B cell (primary cell): ENCODE data around the gene PLEKHG3. TPM values are rescaled to one million over a fixed set of nuclear protein-coding genes. Genes with fewer than 3 reads are reported as not detected.
A peak's percentile ranks its signal among the peaks of the same experiment; 100 is the strongest.

ENCODE experiments used
- ATAC-seq: fragments of 200-7000 bp; cut with Tn5 transposase; one replicate; pipeline ENCODE4 v1.10.0; 2021; ENCODE audit warnings: low read depth, mild to moderate bottlenecking, moderate number of reproducible peaks, moderate library complexity
- CTCF ChIA-PET: fragments of 350-600 bp; sonication (Branson Sonifier 250); formaldehyde crosslinking; loops from one replicate; lab custom pipeline; 2021; ENCODE audit warnings: antibody characterized with exemption, inconsistent platforms; lab: Charles Lee
- POLR2A ChIA-PET: fragments of 350-600 bp; sonication (Branson Sonifier 250); formaldehyde crosslinking; loops from one replicate; lab custom pipeline; 2021; ENCODE audit warnings: antibody characterized with exemption; lab: Charles Lee
- DNase-seq: peaks from one replicate; pipeline ENCODE4 v3.0.0; 2013
- H2AFZ ChIP-seq: 2 replicates; pipeline ENCODE4 v1.6.1; 2012; ENCODE audit warnings: mild to moderate bottlenecking, low read depth, low read length; ENCODE audit not compliant: insufficient read depth, poor library complexity, severe bottlenecking
- H3K27ac ChIP-seq, 2 donors: 1 replicate in 1 of 2; 2 replicates in 1 of 2; pipeline ENCODE4 v1.5.1; 2012 to 2013; ENCODE audit warnings: low read length in 2 of 2, mild to moderate bottlenecking in 2 of 2, moderate library complexity in 1 of 2
- H3K27me3 ChIP-seq, 4 experiments: fragments of 200-600 bp in 1 of 4; sonication (generic) in 1 of 4; replicated peaks in 1 of 4; 1 replicate in 2 of 4; 2 replicates in 2 of 4; pipeline versions ENCODE4 v1.6.1 to v1.7.0; 2013 to 2016; ENCODE audit warnings: low read length in 3 of 4, mild to moderate bottlenecking in 2 of 4, mixed read lengths in 1 of 4, moderate library complexity in 1 of 4; ENCODE audit not compliant: insufficient read depth in 4 of 4, control insufficient read depth in 3 of 4; ENCODE audit errors: control extremely low read depth in 1 of 4
- H3K36me3 ChIP-seq, 2 experiments: replicated peaks in 1 of 2; 1 replicate in 1 of 2; 2 replicates in 1 of 2; pipeline versions ENCODE4 v1.6.1 to v1.7.1; 2013; ENCODE audit warnings: low read length in 1 of 2; ENCODE audit not compliant: insufficient read depth in 2 of 2, control insufficient read depth in 1 of 2; ENCODE audit errors: control extremely low read depth in 1 of 2, extremely low read depth in 1 of 2
- H3K4me1 ChIP-seq, 2 donors: fragments of 200-600 bp in 1 of 2; sonication (generic) in 1 of 2; 1 replicate in 1 of 2; 2 replicates in 1 of 2; pipeline versions ENCODE4 v1.5.1 to v1.6.1; 2013 to 2017; ENCODE audit warnings: low read length in 2 of 2; ENCODE audit not compliant: control insufficient read depth in 2 of 2, insufficient read depth in 2 of 2
- H3K4me2 ChIP-seq: replicated peaks from 2 replicates; pipeline ENCODE3; 2012; ENCODE audit warnings: mild to moderate bottlenecking, low read depth, low read length; ENCODE audit not compliant: poor library complexity, severe bottlenecking
- H3K4me3 ChIP-seq, 5 experiments: fragments of 200-600 bp in 1 of 5; sonication (generic) in 1 of 5; 1 replicate in 3 of 5; 2 replicates in 2 of 5; pipeline versions ENCODE4 v1.5.1 to v1.7.0; 2011 to 2016; ENCODE audit warnings: low read length in 4 of 5, mild to moderate bottlenecking in 4 of 5, low read depth in 2 of 5, control low read depth in 1 of 5, moderate library complexity in 1 of 5; ENCODE audit not compliant: insufficient read depth in 1 of 5; ENCODE audit errors: control extremely low read depth in 1 of 5, extremely low read depth in 1 of 5
- H3K79me2 ChIP-seq: fragments of 200-600 bp; sonication (generic); one replicate; pipeline ENCODE4 v1.6.0; 2016; ENCODE audit warnings: low read length; ENCODE audit not compliant: control insufficient read depth, insufficient read depth
- H3K9ac ChIP-seq: fragments of 200-600 bp; sonication (generic); 2 replicates; pipeline ENCODE4 v1.6.1; 2017; ENCODE audit warnings: mild to moderate bottlenecking, low read length, moderate library complexity
- H3K9me3 ChIP-seq, 3 donors: one replicate each; pipeline versions ENCODE4 v1.6.1 to v1.7.1; 2013; ENCODE audit warnings: low read length in 2 of 3; ENCODE audit not compliant: control insufficient read depth in 2 of 3, insufficient read depth in 1 of 3; ENCODE audit errors: control extremely low read depth in 1 of 3
- H4K20me1 ChIP-seq: 2 replicates; pipeline ENCODE4 v1.6.0; 2012; ENCODE audit warnings: mild to moderate bottlenecking, low read length; ENCODE audit not compliant: insufficient read depth, control insufficient read depth, poor library complexity, severe bottlenecking
- H3K27ac Mint-ChIP-seq: one replicate; pipeline ENCODE4 v1.8.0; 2021; ENCODE audit warnings: mixed read lengths
- H3K27me3 Mint-ChIP-seq: one replicate; pipeline ENCODE4 v1.8.0; 2021; ENCODE audit warnings: mixed read lengths
- H3K4me1 Mint-ChIP-seq: one replicate; pipeline ENCODE4 v1.8.0; 2021; ENCODE audit warnings: mixed read lengths
- H3K4me3 Mint-ChIP-seq: one replicate; pipeline ENCODE4 v1.8.0; 2021; ENCODE audit warnings: mixed read lengths
- H3K9me3 Mint-ChIP-seq: one replicate; pipeline ENCODE4 v1.8.0; 2022; ENCODE audit warnings: mixed read lengths; ENCODE audit not compliant: insufficient read depth
- CTCF ChIP-seq: fragments of 200-600 bp; IDR thresholded peaks from one replicate; pipeline ENCODE4 v1.8.0; 2022; ENCODE audit warnings: antibody characterized with exemption, mild to moderate bottlenecking
- EZH2 ChIP-seq: IDR thresholded peaks from 2 replicates; pipeline ENCODE4 v1.6.1; 2012; ENCODE audit warnings: borderline replicate concordance, low read depth, mild to moderate bottlenecking, moderate library complexity, low read length; ENCODE audit not compliant: insufficient read depth, poor library complexity, severe bottlenecking
- WGBS: methylation state at CpG from one replicate; pipeline ENCODE4 v1.1.5; 2013; ENCODE audit warnings: missing lambda C conversion rate; ENCODE audit not compliant: insufficient coverage; 5-methylcytosine and 5-hydroxymethylcytosine counted together
- intact Hi-C: fragments of 100-400 bp; cut with micrococcal nuclease; formaldehyde crosslinking; loops from one replicate; pipeline ENCODE4 v1.10.0; 2022
- polyA plus RNA-seq: library from polyadenylated mRNA; depleted of rRNA; stranded (reverse); fragments of >200 nt; gene quantifications from 2 replicates; pipeline ENCODE4 v1.2.3, GENCODE V29; 2012
- total RNA-seq, 2 donors: library from RNA; stranded (reverse); fragments of 120-200 nt in 1 of 2; gene quantifications; 1 replicate in 1 of 2; 2 replicates in 1 of 2; pipeline versions ENCODE4 v1.2.3 to v1.2.4, GENCODE V29; 2013 to 2022

The PLEKHG3 gene
- total and polyA plus RNA-seq, 2 donors (not counting 1 experiment from before 2014, with no cell fraction given): 0.12 to 0.25 TPM

- peaks cover 4% of the 10 kb centered on the region for H3K4me1 Mint-ChIP-seq
- H3K4me2 ChIP-seq: no peak overlapping the region
- no peak for TF ChIP-seq CTCF
- no peak for TF ChIP-seq EZH2
- peaks cover 23% of the 10 kb centered on the region for H3K27me3 Mint-ChIP-seq
- H3K4me3 ChIP-seq: no peak overlapping the region
- no peaks in the 10 kb centered on the region for H3K36me3 ChIP-seq
- DNase-seq (no peak), ATAC-seq (no peak)
- no peaks in the 10 kb centered on the region for H4K20me1 ChIP-seq
- H3K27ac Mint-ChIP-seq: no peak overlapping the region
- CTCF ChIA-PET: interaction anchor here (1.0 kb wide), 1 partner anchor 150 kb away, joined by 6 read pairs; no protein-coding TSS in a partner anchor
- no peaks in the 10 kb centered on the region for H3K4me1 ChIP-seq
- no peaks in the 10 kb centered on the region for H3K79me2 ChIP-seq
- intact Hi-C loops: loop anchor here (5.0 kb wide), 1 partner anchor 219 kb away; no protein-coding TSS in a partner anchor
- H3K9me3 ChIP-seq: peaks cover 0 to 4% (median 0%) of the 10 kb centered on the region in 3 donors
- POLR2A ChIA-PET: no interaction called here
- no peak overlapping the region for H3K27ac ChIP-seq
- peaks cover 0 to 7% (median 2%) of the 10 kb centered on the region in 4 experiments for H3K27me3 ChIP-seq
- H3K4me3 Mint-ChIP-seq: no peak overlapping the region
- whole genome bisulfite sequencing: 4% methylated on average over 2 of the region's 6 CpGs
- peak overlapping the region; percentile 15 for H2AFZ ChIP-seq
- no peak overlapping the region for H3K9ac ChIP-seq
- H3K9me3 Mint-ChIP-seq: no peaks in the 10 kb centered on the region
Measured at GRCh38 chr14:64673748-64674147, 30.5 kb upstream of the PLEKHG3 start.

GRCh38 chr14:64674829-64675228 is 29.4 kb upstream of the PLEKHG3 start:
- no peaks in the 10 kb centered on the region for H3K9me3 Mint-ChIP-seq
- Histone ChIP-seq H3K4me3 (no peak overlapping the region), H4K20me1 (no peaks in the 10 kb centered on the region), H3K9me3 (peaks cover 0 to 4% (median 0%) of the 10 kb centered on the region in 3 donors), H3K27ac (no peak overlapping the region), H3K27me3 (peaks cover 0 to 7% (median 2%) of the 10 kb centered on the region in 4 experiments), H3K4me2 (no peak overlapping the region), H3K4me1 (no peaks in the 10 kb centered on the region), H3K79me2 (no peaks in the 10 kb centered on the region), H3K36me3 (no peaks in the 10 kb centered on the region), H2AFZ (no peak overlapping the region), H3K9ac (no peak overlapping the region)
- no peak overlapping the region for H3K27ac Mint-ChIP-seq
- TF ChIP-seq EZH2: no peak
- TF ChIP-seq CTCF: no peak
- DNase-seq (no peak), ATAC-seq (no peak)
- POLR2A ChIA-PET: no interaction called here
- intact Hi-C loops: loop anchor here (5.0 kb wide), 1 partner anchor 217 kb away; no protein-coding TSS in a partner anchor
- 87% methylated on average over 5 of the region's 10 CpGs for WGBS
- peaks cover 4% of the 10 kb centered on the region for H3K4me1 Mint-ChIP-seq
- no peak overlapping the region for H3K4me3 Mint-ChIP-seq
- peaks cover 23% of the 10 kb centered on the region for H3K27me3 Mint-ChIP-seq
- CTCF ChIA-PET: interaction anchor here (1.6 kb wide), 1 partner anchor 217 kb away, joined by 5 read pairs; no protein-coding TSS in a partner anchor
